Astrocyte of the spinal cord (primary cell): Measurements from ENCODE around the gene AKR1C2.
A peak's percentile ranks its signal among the peaks of the same experiment; 100 is the strongest.
"Not testable (repeated sequence)": the region's sequence is repeated elsewhere in the genome, so short reads cannot be mapped to it uniquely, and the experiment has no call there.

Experiments used
- DNase-seq: peaks from one replicate; pipeline ENCODE4 v3.0.0; 2011; ENCODE audit warnings: low read depth, low spot score
- H3K4me3 ChIP-seq: 2 replicates; pipeline ENCODE4 v1.5.1; 2011; ENCODE audit warnings: low read depth, mild to moderate bottlenecking, low read length, moderate library complexity
- CTCF ChIP-seq: IDR thresholded peaks from 2 replicates; pipeline ENCODE4 v1.5.1; 2012; ENCODE audit warnings: low read depth, mild to moderate bottlenecking, low read length, inconsistent platforms
- in situ Hi-C: cut with HindIII; loops from 2 replicates; pipeline ENCODE4 v1.10.0; 2017; ENCODE audit warnings: low sequenced_read_pairs

Gene AKR1C2

GRCh38 chr10:4953405-4953804 is 50.3 kb downstream of the AKR1C2 start:
- no peak overlapping the region for H3K4me3 ChIP-seq
- in situ Hi-C loops, result no loop called here
- DNase-seq, result no peak
- TF ChIP-seq CTCF, result no peak

DNA sequence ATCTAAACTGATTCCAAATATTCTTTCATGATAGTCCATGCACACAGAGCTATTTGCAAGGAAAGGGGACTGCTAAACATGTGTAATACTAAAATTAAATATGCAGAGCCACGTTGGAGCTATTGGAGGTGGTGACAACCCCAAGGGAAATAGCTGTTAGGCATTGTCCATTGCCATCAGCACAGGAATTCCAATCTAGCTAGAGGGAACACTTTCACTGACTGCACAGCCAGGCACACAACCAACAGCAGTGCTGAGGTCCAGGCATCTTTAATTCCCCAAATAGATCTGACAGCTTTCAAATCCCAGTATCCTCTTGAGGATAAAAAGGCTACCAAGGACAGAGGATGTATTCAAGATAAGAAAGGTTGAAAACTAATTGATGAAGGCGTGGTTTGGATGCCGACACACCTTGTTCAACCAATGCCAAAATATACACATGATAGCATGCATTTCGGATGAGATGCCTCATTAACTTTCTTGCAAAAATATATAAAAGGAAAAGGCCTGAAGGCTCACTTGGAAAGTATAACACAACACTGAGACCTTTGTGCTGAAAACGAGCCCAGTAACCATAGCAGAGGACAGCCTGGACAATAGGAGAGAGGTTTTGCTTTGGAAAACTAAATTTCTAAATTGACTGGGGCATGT is 52.0 kb downstream of the AKR1C2 start:
- in situ Hi-C loops, DNase-seq: not testable (repeated sequence)

GRCh38 chr10:4947635-4948596 is 55.7 kb downstream of the AKR1C2 start:
- in situ Hi-C loops, result no loop called here
- H3K4me3 ChIP-seq, result no peak overlapping the region
- DNase-seq, result peak; percentile 84
- no peak for TF ChIP-seq CTCF

More for the DNA sequence above, 52.0 kb downstream of the AKR1C2 start:
- H3K4me3 ChIP-seq, result not testable (repeated sequence)

DNA sequence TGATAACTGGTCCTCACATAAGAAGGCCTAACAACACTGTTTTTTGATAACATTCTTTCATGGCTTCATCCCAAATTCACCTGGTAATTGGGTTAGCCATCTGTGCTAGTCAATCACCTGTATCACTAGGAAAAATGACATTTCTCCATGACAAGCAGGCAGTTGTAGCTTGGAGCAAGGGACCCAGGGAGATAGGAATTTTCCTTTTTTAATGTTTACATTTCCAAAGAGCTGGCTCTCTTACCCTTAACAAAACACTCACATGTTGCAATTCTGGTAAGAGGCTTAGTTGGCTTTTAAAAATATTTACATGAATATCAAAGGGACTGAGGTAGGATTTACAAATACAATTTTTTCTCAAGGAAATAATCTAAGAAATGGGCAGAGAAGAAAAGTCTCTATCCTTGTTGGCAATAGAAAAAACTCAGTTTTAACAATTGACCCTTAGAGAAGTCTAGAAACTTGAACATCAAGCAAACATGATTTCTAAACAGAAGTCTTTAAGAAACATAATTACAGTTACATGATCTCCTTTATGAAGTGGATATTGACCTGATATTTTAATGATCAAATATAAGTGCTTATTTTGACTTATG is 56.5 kb downstream of the AKR1C2 start:
- DNase-seq, result peak; percentile 30
- TF ChIP-seq CTCF, result no peak
- in situ Hi-C loops, result no loop called here
- no peak overlapping the region for H3K4me3 ChIP-seq

GRCh38 chr10:4945766-4946717 is 57.6 kb downstream of the AKR1C2 start:
- no peak for DNase-seq
- TF ChIP-seq CTCF, result no peak
- in situ Hi-C loops, result no loop called here
- H3K4me3 ChIP-seq, result no peak overlapping the region

DNA sequence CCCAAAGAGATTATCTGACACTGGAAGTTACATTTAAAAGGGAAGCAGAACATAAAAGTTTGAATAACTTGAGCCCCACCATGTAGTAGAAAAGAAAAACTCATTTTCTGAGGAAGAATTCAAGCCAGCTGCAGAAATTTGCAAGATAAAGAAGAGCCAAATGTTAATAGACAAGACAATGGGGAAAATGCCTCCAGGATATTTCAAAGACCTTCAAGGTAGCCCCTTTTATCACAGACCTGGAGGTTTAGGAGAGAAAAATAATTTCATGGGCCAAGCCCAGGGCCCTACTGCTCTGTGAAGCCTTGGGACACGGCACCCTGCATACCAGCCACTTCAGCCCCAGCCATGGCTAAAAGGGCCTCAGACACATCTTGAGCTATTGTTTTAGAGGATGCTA is 58.8 kb downstream of the AKR1C2 start:
- no peak overlapping the region for H3K4me3 ChIP-seq
- in situ Hi-C loops, result no loop called here
- no peak for TF ChIP-seq CTCF
- DNase-seq, result no peak
